CD14-positive monocyte (primary cell): ENCODE data around the gene MYOM3. TPM values are rescaled to one million over a fixed set of nuclear protein-coding genes. Genes with fewer than 3 reads are reported as not detected.

Experiments used
- DNase-seq, 3 donors: peaks; one replicate each; pipeline ENCODE4 v3.0.0-alpha.2; 2011 to 2022
- H2AFZ ChIP-seq: 2 replicates; pipeline ENCODE4 v1.6.0; 2012; ENCODE audit warnings: mild to moderate bottlenecking, low read depth, low read length, inconsistent platforms; ENCODE audit not compliant: insufficient read depth, poor library complexity, severe bottlenecking
- H3K27ac ChIP-seq, 2 donors: 1 replicate in 1 of 2; 2 replicates in 1 of 2; pipeline ENCODE4 v1.5.1; 2012 to 2013; ENCODE audit warnings: low read length in 2 of 2, control low read depth in 1 of 2, inconsistent platforms in 1 of 2, low read depth in 1 of 2, mild to moderate bottlenecking in 1 of 2
- H3K27me3 ChIP-seq, 2 donors: one replicate each; pipeline versions ENCODE4 v1.6.0 to v1.6.1; 2011 to 2013; ENCODE audit warnings: low read length in 2 of 2; ENCODE audit not compliant: control insufficient read depth in 2 of 2, insufficient read depth in 2 of 2
- H3K36me3 ChIP-seq, 2 donors: replicated peaks in 1 of 2; 1 replicate in 1 of 2; 2 replicates in 1 of 2; pipeline versions ENCODE4 v1.5.1 to v1.6.1; 2012 to 2013; ENCODE audit warnings: low read length in 2 of 2, control low read depth in 1 of 2, inconsistent platforms in 1 of 2, mild to moderate bottlenecking in 1 of 2; ENCODE audit not compliant: insufficient read depth in 2 of 2, control insufficient read depth in 1 of 2
- H3K4me1 ChIP-seq, 2 donors: 1 replicate in 1 of 2; 2 replicates in 1 of 2; pipeline versions ENCODE4 v1.5.1 to v1.6.1; 2012 to 2013; ENCODE audit warnings: low read length in 2 of 2, control low read depth in 1 of 2, inconsistent platforms in 1 of 2, mild to moderate bottlenecking in 1 of 2, moderate library complexity in 1 of 2; ENCODE audit not compliant: insufficient read depth in 2 of 2, control insufficient read depth in 1 of 2
- H3K4me2 ChIP-seq: replicated peaks from 2 replicates; pipeline ENCODE3; 2012; ENCODE audit warnings: low read length, moderate library complexity, mild to moderate bottlenecking; ENCODE audit not compliant: poor library complexity, severe bottlenecking; ENCODE audit errors: extremely low read depth
- H3K4me3 ChIP-seq, 3 experiments: fragments of 200-600 bp in 1 of 3; sonication (generic) in 1 of 3; replicated peaks in 1 of 3; 1 replicate in 2 of 3; 2 replicates in 1 of 3; pipeline ENCODE4 v1.5.1; 2011 to 2013; ENCODE audit warnings: low read length in 3 of 3, mild to moderate bottlenecking in 3 of 3, control low read depth in 2 of 3, low read depth in 2 of 3, inconsistent platforms in 1 of 3, moderate library complexity in 1 of 3
- H3K79me2 ChIP-seq: 2 replicates; pipeline ENCODE4 v1.6.0; 2012; ENCODE audit warnings: mild to moderate bottlenecking, control low read depth, inconsistent platforms, low read length, moderate library complexity; ENCODE audit not compliant: insufficient read depth
- H3K9ac ChIP-seq: 2 replicates; pipeline ENCODE4 v1.6.0; 2017; ENCODE audit warnings: low read length, mild to moderate bottlenecking; ENCODE audit not compliant: insufficient read depth, poor library complexity, severe bottlenecking
- H3K9me3 ChIP-seq, 2 donors: replicated peaks in 1 of 2; 1 replicate in 1 of 2; 2 replicates in 1 of 2; pipeline versions ENCODE4 v1.5.1 to v1.6.1; 2012 to 2013; ENCODE audit warnings: low read length in 2 of 2, control low read depth in 1 of 2; ENCODE audit not compliant: control insufficient read depth in 1 of 2, insufficient read depth in 1 of 2
- H4K20me1 ChIP-seq: 2 replicates; pipeline ENCODE4 v1.6.0; 2012; ENCODE audit warnings: mild to moderate bottlenecking, low read length, control low read depth, moderate library complexity; ENCODE audit not compliant: insufficient read depth
- H3K27ac Mint-ChIP-seq, 7 donors: one replicate each; pipeline ENCODE4 v1.8.0; 2020; ENCODE audit warnings: mild to moderate bottlenecking in 7 of 7, mixed read lengths in 7 of 7, moderate library complexity in 6 of 7, inconsistent platforms in 2 of 7
- H3K27me3 Mint-ChIP-seq, 3 donors: one replicate each; pipeline ENCODE4 v1.8.0; 2021 to 2022; ENCODE audit warnings: low read depth in 3 of 3, mild to moderate bottlenecking in 3 of 3, mixed read lengths in 3 of 3, moderate library complexity in 3 of 3, inconsistent platforms in 1 of 3
- H3K36me3 Mint-ChIP-seq, 2 donors: one replicate each; pipeline ENCODE4 v1.8.0; 2020; ENCODE audit warnings: mixed read lengths in 2 of 2, inconsistent platforms in 1 of 2, mild to moderate bottlenecking in 1 of 2
- H3K4me1 Mint-ChIP-seq: one replicate; pipeline ENCODE4 v1.8.0; 2020; ENCODE audit warnings: mild to moderate bottlenecking, mixed read lengths
- H3K4me3 Mint-ChIP-seq, 2 donors: one replicate each; pipeline ENCODE4 v1.8.0; 2020; ENCODE audit warnings: mild to moderate bottlenecking in 2 of 2, mixed read lengths in 2 of 2, moderate library complexity in 1 of 2
- H3K9me3 Mint-ChIP-seq, 7 donors: one replicate each; pipeline ENCODE4 v1.8.0; 2020 to 2022; ENCODE audit warnings: mixed read lengths in 7 of 7, mild to moderate bottlenecking in 6 of 7, moderate library complexity in 6 of 7, inconsistent platforms in 2 of 7
- CTCF ChIP-seq: fragments of 200-600 bp; IDR thresholded peaks from one replicate; pipeline ENCODE4 v1.8.0; 2022; ENCODE audit warnings: antibody characterized with exemption, mild to moderate bottlenecking
- WGBS: methylation state at CpG from one replicate; pipeline ENCODE4 v1.1.5; 2013; ENCODE audit warnings: missing lambda C conversion rate; ENCODE audit not compliant: insufficient coverage; 5-methylcytosine and 5-hydroxymethylcytosine counted together
- intact Hi-C, 2 donors: fragments of 100-400 bp; cut with micrococcal nuclease; formaldehyde crosslinking; loops; one replicate each; pipeline versions ENCODE4 v1.15.0 to v1.15.1; 2023
- polyA plus RNA-seq, 3 donors: library from polyadenylated mRNA; depleted of rRNA in 1 of 3; unstranded in 2 of 3; stranded (reverse) in 1 of 3; fragments of 300-500 nt in 2 of 3; fragments of >200 nt in 1 of 3; fragmentation: Illumina TruSeq in 2 of 3; gene quantifications; 1 replicate in 2 of 3; 2 replicates in 1 of 3; pipeline ENCODE4 v1.2.3, GENCODE V29; 2012 to 2021

The MYOM3 gene
- polyA plus RNA-seq, 3 donors, result not detected

GRCh38 chr1:24159366-24159765 lies 47.4 kb upstream of the MYOM3 start:
- Mint-ChIP-seq H3K4me3 (no peak overlapping the region), H3K27ac (no peak overlapping the region), H3K4me1 (peaks cover 4% of the 10 kb centered on the region), H3K36me3 (no peaks in the 10 kb centered on the region), H3K9me3 (no peaks in the 10 kb centered on the region), H3K27me3 (peaks cover 2 to 10% (median 8%) of the 10 kb centered on the region in 3 donors)
- H3K9me3 ChIP-seq, result no peaks in the 10 kb centered on the region
- intact Hi-C loops, result no loop called here
- no peak for DNase-seq
- no peaks in the 10 kb centered on the region for H3K27me3 ChIP-seq
- 94% methylated on average over 4 of the region's 5 CpGs for WGBS
- no peak overlapping the region for H3K9ac ChIP-seq
- H3K27ac ChIP-seq, result no peak overlapping the region
- no peak overlapping the region for H2AFZ ChIP-seq
- H3K79me2 ChIP-seq, result no peaks in the 10 kb centered on the region
- no peak overlapping the region for H3K4me2 ChIP-seq
- TF ChIP-seq CTCF, result no peak
- no peaks in the 10 kb centered on the region for H3K4me1 ChIP-seq
- H3K4me3 ChIP-seq, result no peak overlapping the region
- no peaks in the 10 kb centered on the region for H4K20me1 ChIP-seq
- no peaks in the 10 kb centered on the region for H3K36me3 ChIP-seq

- Histone ChIP-seq H3K36me3 (no peaks in the 10 kb centered on the region), H3K9me3 (no peaks in the 10 kb centered on the region), H3K4me3 (no peak overlapping the region), H3K4me1 (no peaks in the 10 kb centered on the region), H3K9ac (no peak overlapping the region), H2AFZ (no peak overlapping the region), H4K20me1 (no peaks in the 10 kb centered on the region), H3K27ac (no peak overlapping the region), H3K4me2 (no peak overlapping the region), H3K27me3 (peaks cover 0 to 1% of the 10 kb centered on the region in 2 donors), H3K79me2 (no peaks in the 10 kb centered on the region)
- peaks cover 8 to 15% (median 11%) of the 10 kb centered on the region in 3 donors for H3K27me3 Mint-ChIP-seq
- intact Hi-C loops, result no loop called here
- DNase-seq, result no peak
- H3K27ac Mint-ChIP-seq, result peak overlapping the region in 1 of 7 donors; percentile 22
- H3K4me1 Mint-ChIP-seq, result peaks cover 4% of the 10 kb centered on the region
- TF ChIP-seq CTCF, result peak; percentile 32
- no peak overlapping the region for H3K4me3 Mint-ChIP-seq
- H3K9me3 Mint-ChIP-seq, result no peaks in the 10 kb centered on the region
- H3K36me3 Mint-ChIP-seq, result no peaks in the 10 kb centered on the region
- 86% methylated on average over 6 of the region's 6 CpGs for WGBS
Measured at GRCh38 chr1:24157918-24158481, 46.1 kb upstream of the MYOM3 start.
